Endothelial cell of umbilical vein (primary cell): ENCODE results near the gene VCL. TPM values are rescaled to one million over a fixed set of nuclear protein-coding genes. Genes with fewer than 3 reads are reported as not detected.
A peak's percentile ranks its signal among the peaks of the same experiment; 100 is the strongest.

Experiments
- BruUV-seq: library from RNA; stranded (reverse); fragments of 400-500 nt; replicated peaks from 2 replicates; lab custom pipeline; 2021; lab: Mats Ljungman, UMichigan
- CTCF ChIA-PET: fragments of 300-600, 350-600 bp; sonication (Branson Sonifier 250); formaldehyde crosslinking; loops from one replicate; lab custom pipeline; 2021; ENCODE audit warnings: antibody characterized with exemption, inconsistent platforms; lab: Charles Lee
- POLR2A ChIA-PET: fragments of 300-600, 350-600 bp; sonication (Branson Sonifier 250); formaldehyde crosslinking; loops from one replicate; lab custom pipeline; 2021; ENCODE audit warnings: antibody characterized with exemption, inconsistent platforms; lab: Charles Lee
- DNase-seq: peaks from one replicate; pipeline ENCODE4 v3.0.0-alpha.2; 2011; ENCODE audit warnings: low read depth, low spot score
- FAIRE-seq: peaks from 2 replicates; lab custom pipeline; 2011; peaks lifted over from hg19 to GRCh38; lab: Jason Lieb, UNC
- H2AFZ ChIP-seq: 2 replicates; pipeline ENCODE4 v1.6.0; 2012; ENCODE audit warnings: low read depth, low read length, control low read depth, inconsistent platforms
- H3K27ac ChIP-seq: 2 replicates; pipeline ENCODE4 v1.5.1; 2011; ENCODE audit warnings: low read depth, mild to moderate bottlenecking, control low read depth, low read length, moderate library complexity; ENCODE audit not compliant: insufficient read depth
- H3K27me3 ChIP-seq, 2 experiments: 2 replicates each; pipeline versions ENCODE4 v1.6.0 to v1.6.1; 2011; ENCODE audit warnings: low read length in 2 of 2, mixed read lengths in 1 of 2; ENCODE audit not compliant: control insufficient read depth in 2 of 2, insufficient read depth in 2 of 2
- H3K36me3 ChIP-seq, 2 experiments: 2 replicates in 1 of 2; 3 replicates in 1 of 2; pipeline ENCODE4 v1.5.1; 2011; ENCODE audit warnings: low read length in 2 of 2, mild to moderate bottlenecking in 1 of 2, moderate library complexity in 1 of 2; ENCODE audit not compliant: control insufficient read depth in 2 of 2, insufficient read depth in 2 of 2; ENCODE audit errors: extremely low read depth in 1 of 2
- H3K4me1 ChIP-seq: 3 replicates; pipeline ENCODE4 v1.5.1; 2011; ENCODE audit warnings: mild to moderate bottlenecking, low read length; ENCODE audit not compliant: control insufficient read depth, insufficient read depth; ENCODE audit errors: extremely low read depth
- H3K4me2 ChIP-seq: 2 replicates; pipeline ENCODE4 v1.6.1; 2011; ENCODE audit warnings: low read length, control low read depth, mixed read lengths; ENCODE audit not compliant: insufficient read depth
- H3K4me3 ChIP-seq, 3 experiments: fragments of 200-600 bp in 1 of 3; sonication (generic), shearing (Covaris generic) in 1 of 3; replicated peaks in 1 of 3; 2 replicates each; pipeline ENCODE4 v1.5.1; 2011 to 2016; ENCODE audit warnings: control low read depth in 3 of 3, low read length in 3 of 3, mild to moderate bottlenecking in 2 of 3, inconsistent platforms in 1 of 3, low read depth in 1 of 3, moderate library complexity in 1 of 3; ENCODE audit not compliant: insufficient read depth in 1 of 3
- H3K79me2 ChIP-seq: 2 replicates; pipeline ENCODE4 v1.6.0; 2012; ENCODE audit warnings: low read length, inconsistent platforms; ENCODE audit not compliant: control insufficient read depth, insufficient read depth
- H3K9ac ChIP-seq: replicated peaks from 2 replicates; pipeline ENCODE3; 2011; ENCODE audit warnings: low read length, control low read depth; ENCODE audit not compliant: insufficient read depth; ENCODE audit errors: extremely low read depth
- H3K9me1 ChIP-seq: replicated peaks from 3 replicates; pipeline ENCODE4 v1.6.0; 2011; ENCODE audit warnings: mild to moderate bottlenecking, low read length; ENCODE audit not compliant: control insufficient read depth, insufficient read depth; ENCODE audit errors: extremely low read depth
- H3K9me3 ChIP-seq: replicated peaks from 2 replicates; pipeline ENCODE4 v1.5.1; 2012; ENCODE audit warnings: low read length, inconsistent platforms; ENCODE audit not compliant: control insufficient read depth, insufficient read depth
- H4K20me1 ChIP-seq: replicated peaks from 2 replicates; pipeline ENCODE3; 2011; ENCODE audit warnings: mild to moderate bottlenecking, low read length; ENCODE audit not compliant: control insufficient read depth, insufficient read depth; ENCODE audit errors: extremely low read depth
- CTCF ChIP-seq, 2 donors: IDR thresholded peaks; 1 replicate in 1 of 2; 2 replicates in 1 of 2; pipeline ENCODE4 v1.5.1; 2011; ENCODE audit warnings: low read length in 2 of 2, mild to moderate bottlenecking in 2 of 2, moderate library complexity in 2 of 2, control low read depth in 1 of 2, inconsistent platforms in 1 of 2, low read depth in 1 of 2; ENCODE audit not compliant: insufficient read depth in 1 of 2; ENCODE audit errors: extremely low read depth in 1 of 2
- EZH2 ChIP-seq: IDR thresholded peaks from 2 replicates; pipeline ENCODE4 v1.6.1; 2012; ENCODE audit warnings: borderline replicate concordance, low read depth, mild to moderate bottlenecking, moderate library complexity, low read length, inconsistent platforms; ENCODE audit not compliant: severe bottlenecking
- FOS ChIP-seq: IDR thresholded peaks from 2 replicates; pipeline ENCODE4 v1.6.1; 2011; ENCODE audit warnings: mild to moderate bottlenecking, low read length, moderate library complexity, borderline replicate concordance; ENCODE audit not compliant: insufficient read depth
- GATA2 ChIP-seq: IDR thresholded peaks from 2 replicates; pipeline ENCODE4 v1.7.0; 2011; ENCODE audit warnings: low read depth, mild to moderate bottlenecking, moderate library complexity, mixed read lengths, low read length; ENCODE audit not compliant: insufficient read length, insufficient read depth
- JUN ChIP-seq: IDR thresholded peaks from 2 replicates; pipeline ENCODE4 v1.6.1; 2011; ENCODE audit warnings: borderline replicate concordance, low read depth; ENCODE audit not compliant: insufficient read length, insufficient read depth
- MAX ChIP-seq: IDR thresholded peaks from 2 replicates; pipeline ENCODE4 v1.6.1; 2011; ENCODE audit not compliant: insufficient read depth, insufficient read length
- MYC ChIP-seq: IDR thresholded peaks from one replicate; pipeline ENCODE4 v1.6.1; 2011; ENCODE audit warnings: mild to moderate bottlenecking, low read depth, low read length
- POLR2A ChIP-seq: IDR thresholded peaks from 2 replicates; pipeline ENCODE4 v1.6.1; 2012; ENCODE audit warnings: low read depth, mild to moderate bottlenecking, control low read depth, low read length
- POLR2AphosphoS5 ChIP-seq: IDR thresholded peaks from 2 replicates; pipeline ENCODE4 v1.6.1; 2012; ENCODE audit warnings: low read depth, mild to moderate bottlenecking, control low read depth, low read length, moderate library complexity; ENCODE audit not compliant: insufficient read depth
- dilution Hi-C: fragments of 300-500 bp; cut with MboI; formaldehyde crosslinking; loops from one replicate; pipeline ENCODE4 v1.15.0; 2019; ENCODE audit warnings: low sequenced_read_pairs; ENCODE audit not compliant: extremely low pct_ligation_motif_present
- intact Hi-C: fragments of 100-400 bp; cut with micrococcal nuclease; formaldehyde crosslinking; loops from one replicate; pipeline ENCODE4 v1.10.0; 2022
- polyA plus RNA-seq, 4 experiments: library from polyadenylated mRNA; depleted of rRNA in 3 of 4; stranded (reverse) in 3 of 4; unstranded in 1 of 4; fragments of >200 nt; gene quantifications; 2 replicates each; pipeline versions ENCODE4 v1.2.1 to v1.2.3, GENCODE V29; 2011 to 2012; ENCODE audit warnings: missing spikeins in 1 of 4
- total RNA-seq: library from RNA; stranded (reverse); gene quantifications from 2 replicates; pipeline ENCODE4 v1.2.3, GENCODE V29; 2021

The VCL gene
- total and polyA plus RNA-seq, 2 donors (not counting 3 experiments of a cell fraction or from before 2014, with no cell fraction given): 95.4 to 231 TPM

- POLR2A ChIA-PET: interaction anchor here (0.6 kb wide), 1 partner anchor 790 kb away, joined by 5 read pairs; no protein-coding TSS in a partner anchor
- intact Hi-C loops: no loop called here
- no peaks in the 10 kb centered on the region for H3K36me3 ChIP-seq
- BruUV-seq: no TSS peak
- H4K20me1 ChIP-seq: no peaks in the 10 kb centered on the region
- no peak overlapping the region for H3K4me2 ChIP-seq
- H3K79me2 ChIP-seq: peaks cover 2% of the 10 kb centered on the region
- H3K4me3 ChIP-seq: no peak overlapping the region
- FAIRE-seq (peak; percentile 78), DNase-seq (peak; percentile 87)
- no peaks in the 10 kb centered on the region for H3K9me3 ChIP-seq
- no peaks in the 10 kb centered on the region for H3K27me3 ChIP-seq
- CTCF ChIA-PET: interaction anchor here (1.0 to 4.1 kb wide), 6 partner anchors 9 to 88 kb away, joined by 3 to 27 read pairs (median 4); no protein-coding TSS in a partner anchor
- peak overlapping the region; percentile 86 for H2AFZ ChIP-seq
- peaks cover 10% of the 10 kb centered on the region for H3K4me1 ChIP-seq
- TF ChIP-seq EZH2: no peak
- TF ChIP-seq GATA2: peak; percentile 83
- TF ChIP-seq MYC: no peak
- no peak for TF ChIP-seq JUN
- TF ChIP-seq POLR2AphosphoS5: peak; percentile 44
- TF ChIP-seq CTCF (IDR thresholded peaks at IDR 0.05; ENCODE audit: extremely low read depth in 1 of 2, insufficient read depth in 1 of 2, low read depth in 1 of 2, low read length in 2 of 2): no peak
- no peak for TF ChIP-seq MAX
- TF ChIP-seq POLR2A: no peak
- peak; percentile 34 for TF ChIP-seq FOS
- peak overlapping the region; percentile 20 for H3K27ac ChIP-seq
- H3K9me1 ChIP-seq: no peaks in the 10 kb centered on the region
- dilution Hi-C loops: no loop called here
- H3K9ac ChIP-seq: no peak overlapping the region
These were observed 4.8 kb upstream of the VCL start for GRCh38 chr10:73992899-73993788.
